Astrocyte (in vitro differentiated cells and primary cell): Measurements from ENCODE around the gene TMA16. TPM values are rescaled to one million over a fixed set of nuclear protein-coding genes. Genes with fewer than 3 reads are reported as not detected.

Experiments
- DNase-seq: peaks from one replicate; pipeline ENCODE4 v3.0.0-alpha.2; 2010; ENCODE audit warnings: low read depth
- FAIRE-seq: peaks from 2 replicates; lab custom pipeline; 2011; peaks lifted over from hg19 to GRCh38; lab: Jason Lieb, UNC
- H2AFZ ChIP-seq: 2 replicates; pipeline ENCODE4 v1.6.0; 2012; ENCODE audit warnings: low read depth, low read length, inconsistent platforms
- H3K27ac ChIP-seq: 2 replicates; pipeline ENCODE4 v1.5.1; 2011; ENCODE audit warnings: low read depth, low read length, inconsistent platforms
- H3K27me3 ChIP-seq: 2 replicates; pipeline ENCODE4 v1.6.0; 2011; ENCODE audit warnings: low read length, inconsistent platforms; ENCODE audit not compliant: insufficient read depth
- H3K36me3 ChIP-seq: 2 replicates; pipeline ENCODE4 v1.5.1; 2011; ENCODE audit warnings: low read length, inconsistent platforms; ENCODE audit not compliant: insufficient read depth
- H3K4me1 ChIP-seq: 2 replicates; pipeline ENCODE4 v1.5.1; 2011; ENCODE audit warnings: low read length, inconsistent platforms; ENCODE audit not compliant: insufficient read depth
- H3K4me2 ChIP-seq: 2 replicates; pipeline ENCODE4 v1.6.0; 2012; ENCODE audit warnings: low read length, inconsistent platforms
- H3K4me3 ChIP-seq: 2 replicates; pipeline ENCODE4 v1.5.1; 2011; ENCODE audit warnings: low read depth, mild to moderate bottlenecking, low read length, inconsistent platforms; ENCODE audit not compliant: insufficient read depth
- H3K79me2 ChIP-seq: 2 replicates; pipeline ENCODE4 v1.6.0; 2012; ENCODE audit warnings: mild to moderate bottlenecking, low read length, inconsistent platforms; ENCODE audit not compliant: insufficient read depth
- H3K9ac ChIP-seq: 2 replicates; pipeline ENCODE4 v1.6.0; 2012; ENCODE audit warnings: mild to moderate bottlenecking, low read length, inconsistent platforms
- H3K9me3 ChIP-seq: 2 replicates; pipeline ENCODE4 v1.5.1; 2012; ENCODE audit warnings: low read depth, mild to moderate bottlenecking, low read length, inconsistent platforms; ENCODE audit not compliant: insufficient read depth
- H4K20me1 ChIP-seq: 2 replicates; pipeline ENCODE4 v1.6.0; 2012; ENCODE audit warnings: low read length, inconsistent platforms; ENCODE audit not compliant: insufficient read depth
- H3K27ac Mint-ChIP-seq: one replicate; pipeline ENCODE4 v1.8.0; 2021; ENCODE audit warnings: mild to moderate bottlenecking, mixed read lengths; ENCODE audit not compliant: unreplicated experiment
- H3K27me3 Mint-ChIP-seq: one replicate; pipeline ENCODE4 v1.8.0; 2021; ENCODE audit warnings: low read depth, mixed read lengths; ENCODE audit not compliant: unreplicated experiment
- H3K36me3 Mint-ChIP-seq: one replicate; pipeline ENCODE4 v1.8.0; 2021; ENCODE audit warnings: low read depth, mixed read lengths; ENCODE audit not compliant: unreplicated experiment
- H3K4me1 Mint-ChIP-seq: one replicate; pipeline ENCODE4 v1.8.0; 2021; ENCODE audit warnings: low read depth, mixed read lengths; ENCODE audit not compliant: unreplicated experiment
- H3K4me3 Mint-ChIP-seq: one replicate; pipeline ENCODE4 v1.8.0; 2021; ENCODE audit warnings: mild to moderate bottlenecking, moderate library complexity, mixed read lengths; ENCODE audit not compliant: unreplicated experiment
- H3K9me3 Mint-ChIP-seq: one replicate; pipeline ENCODE4 v1.8.0; 2021; ENCODE audit warnings: mild to moderate bottlenecking, mixed read lengths; ENCODE audit not compliant: unreplicated experiment
- EZH2 ChIP-seq: IDR thresholded peaks from 2 replicates; pipeline ENCODE4 v1.6.1; 2012; ENCODE audit warnings: mild to moderate bottlenecking, low read length, inconsistent platforms; ENCODE audit not compliant: insufficient read depth
- total RNA-seq: library from RNA; stranded (reverse); gene quantifications from 2 replicates; pipeline ENCODE4 v1.2.1, GENCODE V29; 2021
- TF ChIP-seq, protein P1 (sequence below): IDR thresholded peaks from 2 replicates; pipeline ENCODE4 v1.5.1; 2011; ENCODE audit warnings: low read depth, mild to moderate bottlenecking, inconsistent platforms, low read length, moderate library complexity; ENCODE audit not compliant: insufficient read depth

The TMA16 gene
- total RNA-seq, 1 donor from 2014 or later: 33.3 TPM

DNA sequence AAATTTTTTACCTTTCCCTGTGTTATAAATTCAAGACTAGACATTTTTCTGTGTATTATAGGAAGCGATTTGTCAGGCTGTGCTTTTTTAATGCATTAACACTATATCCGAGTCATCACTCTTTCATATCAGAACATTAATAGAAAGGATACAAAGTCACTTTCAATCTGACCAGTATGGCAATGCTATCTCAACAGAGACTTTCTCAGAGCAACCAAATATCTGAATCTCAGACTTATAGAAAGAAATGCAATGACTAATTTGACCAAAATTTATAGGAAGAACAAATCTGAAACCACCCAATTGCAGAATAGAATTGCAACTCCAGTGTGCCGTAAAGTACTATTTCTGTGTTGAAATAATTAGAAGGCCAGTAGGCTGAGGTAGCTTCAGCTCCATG, 20.5 kb upstream of the TMA16 start:
- no peak overlapping the region for H3K4me3 ChIP-seq
- Mint-ChIP-seq H3K36me3 (no peaks in the 10 kb centered on the region), H3K27ac (no peak overlapping the region), H3K4me1 (peaks cover 1% of the 10 kb centered on the region), H3K27me3 (peaks cover 3% of the 10 kb centered on the region), H3K9me3 (no peaks in the 10 kb centered on the region), H3K4me3 (no peak overlapping the region)
- no peaks in the 10 kb centered on the region for H3K27me3 ChIP-seq
- H2AFZ ChIP-seq: no peak overlapping the region
- no peak overlapping the region for H3K4me2 ChIP-seq
- H3K36me3 ChIP-seq: no peaks in the 10 kb centered on the region
- H3K4me1 ChIP-seq: no peaks in the 10 kb centered on the region
- TF ChIP-seq, protein P1, sequence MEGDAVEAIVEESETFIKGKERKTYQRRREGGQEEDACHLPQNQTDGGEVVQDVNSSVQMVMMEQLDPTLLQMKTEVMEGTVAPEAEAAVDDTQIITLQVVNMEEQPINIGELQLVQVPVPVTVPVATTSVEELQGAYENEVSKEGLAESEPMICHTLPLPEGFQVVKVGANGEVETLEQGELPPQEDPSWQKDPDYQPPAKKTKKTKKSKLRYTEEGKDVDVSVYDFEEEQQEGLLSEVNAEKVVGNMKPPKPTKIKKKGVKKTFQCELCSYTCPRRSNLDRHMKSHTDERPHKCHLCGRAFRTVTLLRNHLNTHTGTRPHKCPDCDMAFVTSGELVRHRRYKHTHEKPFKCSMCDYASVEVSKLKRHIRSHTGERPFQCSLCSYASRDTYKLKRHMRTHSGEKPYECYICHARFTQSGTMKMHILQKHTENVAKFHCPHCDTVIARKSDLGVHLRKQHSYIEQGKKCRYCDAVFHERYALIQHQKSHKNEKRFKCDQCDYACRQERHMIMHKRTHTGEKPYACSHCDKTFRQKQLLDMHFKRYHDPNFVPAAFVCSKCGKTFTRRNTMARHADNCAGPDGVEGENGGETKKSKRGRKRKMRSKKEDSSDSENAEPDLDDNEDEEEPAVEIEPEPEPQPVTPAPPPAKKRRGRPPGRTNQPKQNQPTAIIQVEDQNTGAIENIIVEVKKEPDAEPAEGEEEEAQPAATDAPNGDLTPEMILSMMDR: no peak
- TF ChIP-seq EZH2: no peak
- DNase-seq: no peak
- no peaks in the 10 kb centered on the region for H3K9me3 ChIP-seq
- H3K27ac ChIP-seq: no peak overlapping the region
- no peak for FAIRE-seq
- H3K79me2 ChIP-seq: no peaks in the 10 kb centered on the region
- no peaks in the 10 kb centered on the region for H4K20me1 ChIP-seq
- no peak overlapping the region for H3K9ac ChIP-seq

DNA sequence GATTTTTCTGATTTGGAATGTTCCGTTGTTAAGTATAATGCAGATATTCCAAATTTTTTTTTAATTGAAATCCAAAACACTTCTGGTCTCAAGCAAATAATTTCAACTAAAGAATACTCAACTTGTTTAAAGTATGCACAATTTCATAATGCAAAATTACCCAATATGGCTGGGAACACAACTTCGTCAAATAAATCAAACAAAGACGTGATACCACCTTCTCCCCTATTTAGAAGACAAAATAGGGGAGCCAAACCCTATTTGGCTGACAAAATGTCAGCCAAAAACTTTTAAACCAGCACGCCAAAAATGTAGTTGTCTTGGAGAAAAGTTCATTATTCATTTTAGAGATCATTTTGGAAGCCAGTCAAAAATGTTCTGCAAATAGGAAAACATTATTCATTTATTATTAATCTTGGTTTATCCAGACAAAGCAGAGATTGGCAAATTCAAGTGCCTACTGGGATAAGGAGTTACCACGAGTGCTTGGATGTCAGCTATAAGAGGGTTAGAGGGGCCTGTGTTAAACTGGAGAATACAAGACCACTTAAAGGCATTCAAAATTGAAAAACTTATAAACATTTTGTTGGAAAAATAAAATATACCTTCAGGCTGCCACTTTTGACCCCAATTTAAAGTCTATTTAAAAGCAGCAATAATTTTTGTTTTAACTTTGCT, 17.6 kb upstream of the TMA16 start:
- no peak overlapping the region for H3K4me3 ChIP-seq
- H3K9me3 Mint-ChIP-seq: no peaks in the 10 kb centered on the region
- no peak overlapping the region for H3K4me2 ChIP-seq
- no peaks in the 10 kb centered on the region for H3K36me3 ChIP-seq
- no peaks in the 10 kb centered on the region for H4K20me1 ChIP-seq
- no peak overlapping the region for H3K9ac ChIP-seq
- no peak overlapping the region for H2AFZ ChIP-seq
- H3K4me1 ChIP-seq: no peaks in the 10 kb centered on the region
- H3K27ac Mint-ChIP-seq: no peak overlapping the region
- DNase-seq: no peak
- no peaks in the 10 kb centered on the region for H3K27me3 ChIP-seq
- H3K4me1 Mint-ChIP-seq: no peaks in the 10 kb centered on the region
- H3K27ac ChIP-seq: no peak overlapping the region
- no peak for TF ChIP-seq EZH2
- TF ChIP-seq, protein P1: no peak
- H3K36me3 Mint-ChIP-seq: no peaks in the 10 kb centered on the region
- H3K4me3 Mint-ChIP-seq: no peak overlapping the region
- H3K27me3 Mint-ChIP-seq: no peaks in the 10 kb centered on the region
- no peaks in the 10 kb centered on the region for H3K9me3 ChIP-seq
- FAIRE-seq: no peak
- no peaks in the 10 kb centered on the region for H3K79me2 ChIP-seq

DNA sequence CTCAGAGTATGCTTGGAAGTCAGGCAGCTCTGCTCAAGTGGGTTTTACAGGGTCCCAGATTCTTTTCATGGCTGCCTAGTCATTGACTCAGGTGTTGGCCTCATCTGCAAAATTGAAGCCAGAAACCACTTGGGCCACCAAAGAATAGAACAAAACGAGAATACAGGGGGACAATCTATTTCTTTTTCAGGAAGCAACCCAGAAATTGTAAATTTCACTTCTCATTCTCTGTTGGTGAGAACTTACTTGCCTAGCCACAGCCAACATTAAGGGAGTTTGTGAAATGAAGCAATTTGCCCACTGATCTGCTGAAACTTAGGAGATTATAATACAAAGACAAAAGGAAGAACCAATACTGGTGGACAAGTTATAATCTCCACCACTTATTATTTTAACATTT, 12.3 kb upstream of the TMA16 start:
- Histone ChIP-seq H3K27me3 (no peaks in the 10 kb centered on the region), H3K4me2 (no peak overlapping the region), H3K4me1 (no peaks in the 10 kb centered on the region), H3K9me3 (no peaks in the 10 kb centered on the region), H4K20me1 (no peaks in the 10 kb centered on the region), H3K9ac (no peak overlapping the region), H2AFZ (no peak overlapping the region), H3K27ac (no peak overlapping the region), H3K4me3 (no peak overlapping the region), H3K79me2 (no peaks in the 10 kb centered on the region), H3K36me3 (no peaks in the 10 kb centered on the region)
- no peaks in the 10 kb centered on the region for H3K4me1 Mint-ChIP-seq
- no peaks in the 10 kb centered on the region for H3K9me3 Mint-ChIP-seq
- H3K4me3 Mint-ChIP-seq: no peak overlapping the region
- no peak for FAIRE-seq
- no peak overlapping the region for H3K27ac Mint-ChIP-seq
- H3K27me3 Mint-ChIP-seq: no peaks in the 10 kb centered on the region
- H3K36me3 Mint-ChIP-seq: no peaks in the 10 kb centered on the region
- DNase-seq: no peak
- TF ChIP-seq EZH2: no peak
